Osteocyte (in vitro differentiated cells): ENCODE results near the gene CATSPERB. TPM values are rescaled to one million over a fixed set of nuclear protein-coding genes. Genes with fewer than 3 reads are reported as not detected.

Source experiments
- DNase-seq: peaks from one replicate; pipeline ENCODE4 v3.0.0; 2021; ENCODE audit warnings: mixed read lengths; ENCODE audit not compliant: unreplicated experiment; ENCODE audit errors: extremely low spot score
- H3K27ac Mint-ChIP-seq: one replicate; pipeline ENCODE4 v1.8.0; 2021; ENCODE audit warnings: mild to moderate bottlenecking, mixed read lengths; ENCODE audit not compliant: unreplicated experiment
- H3K27me3 Mint-ChIP-seq: one replicate; pipeline ENCODE4 v1.8.0; 2021; ENCODE audit warnings: mixed read lengths; ENCODE audit not compliant: unreplicated experiment
- H3K36me3 Mint-ChIP-seq: one replicate; pipeline ENCODE4 v1.8.0; 2021; ENCODE audit warnings: mixed read lengths; ENCODE audit not compliant: unreplicated experiment
- H3K4me1 Mint-ChIP-seq: one replicate; pipeline ENCODE4 v1.8.0; 2021; ENCODE audit warnings: mixed read lengths; ENCODE audit not compliant: unreplicated experiment
- H3K4me3 Mint-ChIP-seq: one replicate; pipeline ENCODE4 v1.8.0; 2021; ENCODE audit warnings: mild to moderate bottlenecking, moderate library complexity, mixed read lengths; ENCODE audit not compliant: unreplicated experiment
- H3K9me3 Mint-ChIP-seq: one replicate; pipeline ENCODE4 v1.8.0; 2021; ENCODE audit warnings: mixed read lengths; ENCODE audit not compliant: unreplicated experiment
- total RNA-seq: library from RNA; stranded (reverse); gene quantifications from 2 replicates; pipeline ENCODE4 v1.2.1, GENCODE V29; 2021
- TF ChIP-seq, protein P1 (sequence below): fragments of 200-600 bp; sonication (generic); IDR thresholded peaks from 2 replicates; pipeline ENCODE4 v1.5.0; 2021; ENCODE audit warnings: antibody characterized with exemption, mild to moderate bottlenecking, moderate library complexity

Gene CATSPERB
- total RNA-seq, 1 donor from 2014 or later: not detected

- Mint-ChIP-seq H3K9me3 (peaks cover 3% of the 10 kb centered on the region), H3K36me3 (no peaks in the 10 kb centered on the region), H3K27me3 (peaks cover 10% of the 10 kb centered on the region), H3K27ac (no peak overlapping the region), H3K4me3 (no peak overlapping the region), H3K4me1 (no peaks in the 10 kb centered on the region)
- TF ChIP-seq, protein P1, sequence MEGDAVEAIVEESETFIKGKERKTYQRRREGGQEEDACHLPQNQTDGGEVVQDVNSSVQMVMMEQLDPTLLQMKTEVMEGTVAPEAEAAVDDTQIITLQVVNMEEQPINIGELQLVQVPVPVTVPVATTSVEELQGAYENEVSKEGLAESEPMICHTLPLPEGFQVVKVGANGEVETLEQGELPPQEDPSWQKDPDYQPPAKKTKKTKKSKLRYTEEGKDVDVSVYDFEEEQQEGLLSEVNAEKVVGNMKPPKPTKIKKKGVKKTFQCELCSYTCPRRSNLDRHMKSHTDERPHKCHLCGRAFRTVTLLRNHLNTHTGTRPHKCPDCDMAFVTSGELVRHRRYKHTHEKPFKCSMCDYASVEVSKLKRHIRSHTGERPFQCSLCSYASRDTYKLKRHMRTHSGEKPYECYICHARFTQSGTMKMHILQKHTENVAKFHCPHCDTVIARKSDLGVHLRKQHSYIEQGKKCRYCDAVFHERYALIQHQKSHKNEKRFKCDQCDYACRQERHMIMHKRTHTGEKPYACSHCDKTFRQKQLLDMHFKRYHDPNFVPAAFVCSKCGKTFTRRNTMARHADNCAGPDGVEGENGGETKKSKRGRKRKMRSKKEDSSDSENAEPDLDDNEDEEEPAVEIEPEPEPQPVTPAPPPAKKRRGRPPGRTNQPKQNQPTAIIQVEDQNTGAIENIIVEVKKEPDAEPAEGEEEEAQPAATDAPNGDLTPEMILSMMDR: no peak
- no peak for DNase-seq
These were observed 95.3 kb downstream of the CATSPERB start for GRCh38 chr14:91636604-91637003.

DNA sequence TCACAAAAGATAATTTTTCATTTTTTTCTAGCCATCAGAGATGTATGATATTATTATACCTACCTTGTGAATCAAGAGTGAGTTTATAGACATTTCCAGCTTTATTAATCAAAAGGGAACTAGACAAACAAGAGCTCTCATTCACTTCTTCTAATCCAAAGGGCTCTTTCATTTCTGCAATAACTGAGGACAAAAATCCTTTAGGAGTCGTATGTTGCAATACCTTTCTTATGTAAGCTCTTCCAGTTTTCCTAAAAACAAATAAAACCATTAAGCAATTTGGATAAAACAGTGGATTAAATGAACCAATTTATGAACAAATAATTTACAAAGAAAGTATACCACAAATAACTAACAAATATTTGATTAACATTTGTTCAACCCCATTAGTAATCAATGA is 107.1 kb downstream of the CATSPERB start:
- H3K27ac Mint-ChIP-seq: no peak overlapping the region
- no peaks in the 10 kb centered on the region for H3K36me3 Mint-ChIP-seq
- no peaks in the 10 kb centered on the region for H3K9me3 Mint-ChIP-seq
- H3K4me3 Mint-ChIP-seq: no peak overlapping the region
- DNase-seq: no peak
- TF ChIP-seq, protein P1: no peak
- no peaks in the 10 kb centered on the region for H3K4me1 Mint-ChIP-seq
- H3K27me3 Mint-ChIP-seq: peaks cover 4% of the 10 kb centered on the region

GRCh38 chr14:91614187-91614586 is 117.7 kb downstream of the CATSPERB start:
- no peaks in the 10 kb centered on the region for H3K9me3 Mint-ChIP-seq
- DNase-seq: no peak
- H3K27ac Mint-ChIP-seq: no peak overlapping the region
- H3K4me1 Mint-ChIP-seq: no peaks in the 10 kb centered on the region
- H3K27me3 Mint-ChIP-seq: no peaks in the 10 kb centered on the region
- no peak overlapping the region for H3K4me3 Mint-ChIP-seq
- TF ChIP-seq, protein P1: no peak
- H3K36me3 Mint-ChIP-seq: no peaks in the 10 kb centered on the region

- TF ChIP-seq, protein P1: no peak
- Mint-ChIP-seq H3K4me1 (no peaks in the 10 kb centered on the region), H3K4me3 (no peak overlapping the region), H3K36me3 (no peaks in the 10 kb centered on the region), H3K27ac (no peak overlapping the region), H3K9me3 (no peaks in the 10 kb centered on the region), H3K27me3 (no peaks in the 10 kb centered on the region)
- DNase-seq: no peak
These were observed 118.3 kb downstream of the CATSPERB start for GRCh38 chr14:91613459-91614112.

GRCh38 chr14:91611528-91611927 is 120.4 kb downstream of the CATSPERB start:
- DNase-seq: no peak
- Mint-ChIP-seq H3K9me3 (no peaks in the 10 kb centered on the region), H3K36me3 (no peaks in the 10 kb centered on the region), H3K27ac (no peak overlapping the region), H3K27me3 (peaks cover 4% of the 10 kb centered on the region), H3K4me1 (no peaks in the 10 kb centered on the region), H3K4me3 (no peak overlapping the region)
- TF ChIP-seq, protein P1: no peak
